ENCODE results near the gene LARP1.

LARP1 gene

DNA sequence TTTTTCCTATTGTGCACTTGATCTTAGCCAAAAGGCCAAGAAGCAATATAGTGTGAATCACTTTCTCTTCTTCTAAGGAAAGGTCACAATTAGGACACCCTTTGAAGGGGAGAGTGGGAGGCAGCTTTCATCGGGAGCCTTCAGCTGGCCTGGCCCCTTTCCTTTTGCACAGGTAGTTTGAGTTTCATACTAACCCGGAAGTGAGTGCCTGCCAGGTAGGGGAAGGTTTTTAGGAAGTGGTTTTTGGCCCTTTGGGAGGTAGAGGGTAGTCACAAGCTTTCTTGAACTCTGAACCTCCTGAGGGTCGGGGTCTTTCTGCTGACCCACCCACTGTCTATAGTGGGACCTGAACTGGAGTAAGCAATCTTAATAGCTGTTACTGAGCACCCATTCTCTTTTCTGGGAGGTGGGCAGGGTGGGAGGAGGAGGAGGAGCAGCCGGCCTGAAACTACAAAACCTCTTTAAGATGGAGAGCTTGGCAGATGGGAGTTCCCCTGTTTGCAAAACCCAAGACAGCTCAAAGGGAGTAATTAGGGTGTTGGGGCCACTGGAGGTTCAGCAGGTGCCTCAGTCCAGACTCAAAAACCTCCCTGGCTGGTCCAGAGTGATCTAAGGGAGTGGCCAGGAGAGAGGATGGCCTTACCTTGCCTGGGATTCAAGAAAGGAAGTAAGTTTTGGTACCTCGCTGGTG lies 6.0 kb downstream of the LARP1 start:
- Histone ChIP-seq H3K36me3 (peaks cover 34% of the 10 kb centered on the region), H3K9me3 (no peaks in the 10 kb centered on the region), H3K4me2 (peak overlapping the region; percentile 88), H4K20me1 (peaks cover 99% of the 10 kb centered on the region), H3K4me3 (no peak overlapping the region), H3K9ac (peak overlapping the region; percentile 5; the same call in 1 of the 2 replicates), H3K4me1 (peaks cover 74% of the 10 kb centered on the region), H3K27me3 (no peaks in the 10 kb centered on the region), H3K27ac (no peak overlapping the region)
- no peak for TF ChIP-seq Cebpa-rat (IDR thresholded peaks at IDR 0.05)

GRCh38 chr5:154762261-154762660 lies 7.1 kb downstream of the LARP1 start:
- no peak for TF ChIP-seq Cebpa-rat (IDR thresholded peaks at IDR 0.05)
- Histone ChIP-seq H3K4me3 (no peak overlapping the region), H4K20me1 (peaks cover 99% of the 10 kb centered on the region), H3K9me3 (no peaks in the 10 kb centered on the region), H3K9ac (no peak overlapping the region), H3K27ac (no peak overlapping the region), H3K27me3 (no peaks in the 10 kb centered on the region), H3K36me3 (peaks cover 34% of the 10 kb centered on the region), H3K4me1 (peaks cover 85% of the 10 kb centered on the region), H3K4me2 (no peak overlapping the region)

GRCh38 chr5:154762700-154763099 lies 7.5 kb downstream of the LARP1 start:
- Histone ChIP-seq H3K4me2 (no peak overlapping the region), H3K27me3 (no peaks in the 10 kb centered on the region), H3K9me3 (no peaks in the 10 kb centered on the region), H3K27ac (no peak overlapping the region), H3K36me3 (peaks cover 34% of the 10 kb centered on the region), H4K20me1 (peaks cover 100% of the 10 kb centered on the region), H3K4me1 (peaks cover 89% of the 10 kb centered on the region), H3K4me3 (no peak overlapping the region), H3K9ac (no peak overlapping the region)
- no peak for TF ChIP-seq Cebpa-rat (IDR thresholded peaks at IDR 0.05)

GRCh38 chr5:154764967-154765366 lies 9.8 kb downstream of the LARP1 start:
- Histone ChIP-seq H3K9ac (no peak overlapping the region), H3K9me3 (no peaks in the 10 kb centered on the region), H3K4me1 (peaks cover 90% of the 10 kb centered on the region), H3K4me3 (no peak overlapping the region), H3K27me3 (no peaks in the 10 kb centered on the region), H3K36me3 (peaks cover 34% of the 10 kb centered on the region), H3K27ac (no peak overlapping the region), H4K20me1 (peaks cover 100% of the 10 kb centered on the region), H3K4me2 (peak overlapping the region; percentile 43)
- TF ChIP-seq Cebpa-rat (IDR thresholded peaks at IDR 0.05): no peak

GRCh38 chr5:154765396-154765925 lies 10.3 kb downstream of the LARP1 start:
- TF ChIP-seq Cebpa-rat (IDR thresholded peaks at IDR 0.05): no peak
- H3K4me3 ChIP-seq: no peak overlapping the region
- H3K36me3 ChIP-seq: peaks cover 34% of the 10 kb centered on the region
- peak overlapping the region; percentile 43 for H3K4me2 ChIP-seq
- no peaks in the 10 kb centered on the region for H3K27me3 ChIP-seq
- H3K9ac ChIP-seq: no peak overlapping the region
- H3K4me1 ChIP-seq: peaks cover 90% of the 10 kb centered on the region
- H3K27ac ChIP-seq: no peak overlapping the region
- no peaks in the 10 kb centered on the region for H3K9me3 ChIP-seq
- peaks cover 100% of the 10 kb centered on the region for H4K20me1 ChIP-seq

- Histone ChIP-seq H3K27ac (no peak overlapping the region), H3K9ac (no peak overlapping the region), H3K4me2 (peak overlapping the region; percentile 43), H3K4me1 (peaks cover 90% of the 10 kb centered on the region), H3K27me3 (no peaks in the 10 kb centered on the region), H3K9me3 (no peaks in the 10 kb centered on the region), H3K36me3 (peaks cover 35% of the 10 kb centered on the region), H3K4me3 (no peak overlapping the region), H4K20me1 (peaks cover 100% of the 10 kb centered on the region)
- no peak for TF ChIP-seq Cebpa-rat (IDR thresholded peaks at IDR 0.05)
Measured at GRCh38 chr5:154766558-154767281, 11.5 kb downstream of the LARP1 start.

- TF ChIP-seq Cebpa-rat (IDR thresholded peaks at IDR 0.05): no peak
- Histone ChIP-seq H3K9me3 (no peaks in the 10 kb centered on the region), H4K20me1 (peaks cover 100% of the 10 kb centered on the region), H3K4me1 (peaks cover 85% of the 10 kb centered on the region), H3K27me3 (no peaks in the 10 kb centered on the region), H3K36me3 (peaks cover 32% of the 10 kb centered on the region), H3K9ac (no peak overlapping the region), H3K27ac (no peak overlapping the region), H3K4me3 (no peak overlapping the region), H3K4me2 (peak overlapping the region; percentile 43)
Measured at GRCh38 chr5:154767576-154767975, 12.4 kb downstream of the LARP1 start.

GRCh38 chr5:154768207-154768606 lies 13.0 kb downstream of the LARP1 start:
- H3K27me3 ChIP-seq: no peaks in the 10 kb centered on the region
- peaks cover 32% of the 10 kb centered on the region for H3K36me3 ChIP-seq
- H3K9me3 ChIP-seq: no peaks in the 10 kb centered on the region
- no peak overlapping the region for H3K4me3 ChIP-seq
- H3K4me1 ChIP-seq: peaks cover 88% of the 10 kb centered on the region
- peak overlapping the region; percentile 43 for H3K4me2 ChIP-seq
- H4K20me1 ChIP-seq: peaks cover 100% of the 10 kb centered on the region
- H3K27ac ChIP-seq: no peak overlapping the region
- no peak for TF ChIP-seq Cebpa-rat (IDR thresholded peaks at IDR 0.05)
- no peak overlapping the region for H3K9ac ChIP-seq

GRCh38 chr5:154770111-154770510 lies 14.9 kb downstream of the LARP1 start:
- Histone ChIP-seq H3K4me1 (peaks cover 87% of the 10 kb centered on the region), H3K36me3 (peaks cover 46% of the 10 kb centered on the region), H3K27me3 (no peaks in the 10 kb centered on the region), H3K4me2 (peak overlapping the region; percentile 74), H4K20me1 (peaks cover 100% of the 10 kb centered on the region), H3K9me3 (no peaks in the 10 kb centered on the region), H3K27ac (no peak overlapping the region), H3K9ac (peak overlapping the region; percentile 26; the same call in 1 of the 2 replicates), H3K4me3 (no peak overlapping the region)
- no peak for TF ChIP-seq Cebpa-rat (IDR thresholded peaks at IDR 0.05)

- no peak for TF ChIP-seq Cebpa-rat (IDR thresholded peaks at IDR 0.05)
- no peaks in the 10 kb centered on the region for H3K27me3 ChIP-seq
- peak overlapping the region; percentile 74 for H3K4me2 ChIP-seq
- H3K9ac ChIP-seq: peak overlapping the region; percentile 26; the same call in 1 of the 2 replicates
- H4K20me1 ChIP-seq: peaks cover 100% of the 10 kb centered on the region
- H3K36me3 ChIP-seq: peaks cover 52% of the 10 kb centered on the region
- peaks cover 85% of the 10 kb centered on the region for H3K4me1 ChIP-seq
- peak overlapping the region; percentile 45; the same call in 1 of the 2 replicates for H3K27ac ChIP-seq
- no peak overlapping the region for H3K4me3 ChIP-seq
- no peaks in the 10 kb centered on the region for H3K9me3 ChIP-seq
Measured at GRCh38 chr5:154771383-154771901, 16.3 kb downstream of the LARP1 start.

Data from BLaER1 (cell line).